ENCODE measurements around the gene SCAMP1. TPM values are rescaled to one million over a fixed set of nuclear protein-coding genes. Genes with fewer than 3 reads are reported as not detected.

SCAMP1 gene
- total RNA-seq, 1 donor, result 28.3 TPM

DNA sequence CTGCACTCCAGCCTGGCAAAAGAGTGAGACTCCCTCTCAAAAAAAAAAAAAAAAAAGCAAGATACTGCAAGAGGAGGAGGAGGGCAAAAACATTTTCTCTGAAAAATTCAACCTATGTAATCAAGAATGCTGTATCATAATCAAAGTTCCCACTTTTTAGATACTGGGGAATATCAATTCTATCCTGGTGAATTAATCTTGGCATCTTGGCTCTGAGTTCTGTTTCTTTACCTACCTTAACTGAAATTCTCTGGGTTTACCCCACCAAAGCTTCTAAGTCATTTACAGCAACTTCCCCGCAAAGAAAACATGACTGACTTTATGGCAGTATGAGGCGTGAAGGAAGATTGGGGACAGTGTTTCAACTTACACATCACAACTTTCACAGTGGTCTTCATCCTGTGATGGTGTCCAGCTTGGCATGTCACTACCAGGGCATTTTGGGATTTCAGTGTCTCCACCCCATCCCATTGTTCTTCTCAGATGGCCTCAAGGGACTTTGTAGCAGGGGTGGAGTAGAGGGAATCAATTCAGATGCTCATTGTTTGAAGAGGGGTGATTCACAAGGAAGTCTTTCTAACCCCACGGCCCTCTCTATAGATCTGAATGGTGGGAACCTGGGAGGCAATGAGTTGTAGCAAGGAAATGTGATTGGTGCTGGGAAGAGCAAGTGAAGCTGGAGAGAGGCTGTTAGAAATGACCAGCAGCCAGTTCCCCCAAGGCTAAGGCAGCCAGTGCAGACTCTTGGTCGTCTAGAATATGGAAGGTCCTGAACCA, 130.5 kb downstream of the SCAMP1 start:
- DNase-seq (ENCODE audit: low read depth in 2 of 3, low spot score in 2 of 3), result no peak

DNA sequence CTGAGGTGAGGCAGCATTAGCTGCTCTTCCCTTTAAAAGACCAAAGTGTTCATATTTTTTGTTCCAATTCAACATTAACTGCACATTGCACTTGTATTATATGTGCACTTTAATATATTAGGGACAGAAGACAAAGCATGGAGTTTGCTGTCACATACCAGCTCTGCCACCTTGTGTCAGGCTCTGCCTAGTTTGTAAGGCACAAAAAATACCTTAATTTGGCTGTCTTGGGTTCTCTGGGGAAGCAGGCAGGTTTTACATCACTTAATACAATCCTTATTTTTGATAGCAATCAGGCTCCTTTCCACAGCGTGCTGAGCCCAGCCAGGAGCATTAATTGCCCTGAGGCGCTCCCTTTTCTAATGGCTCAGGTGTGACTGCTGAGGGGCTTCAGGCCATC, 131.8 kb downstream of the SCAMP1 start:
- no peak for DNase-seq (ENCODE audit: low read depth in 2 of 3, low spot score in 2 of 3)

DNA sequence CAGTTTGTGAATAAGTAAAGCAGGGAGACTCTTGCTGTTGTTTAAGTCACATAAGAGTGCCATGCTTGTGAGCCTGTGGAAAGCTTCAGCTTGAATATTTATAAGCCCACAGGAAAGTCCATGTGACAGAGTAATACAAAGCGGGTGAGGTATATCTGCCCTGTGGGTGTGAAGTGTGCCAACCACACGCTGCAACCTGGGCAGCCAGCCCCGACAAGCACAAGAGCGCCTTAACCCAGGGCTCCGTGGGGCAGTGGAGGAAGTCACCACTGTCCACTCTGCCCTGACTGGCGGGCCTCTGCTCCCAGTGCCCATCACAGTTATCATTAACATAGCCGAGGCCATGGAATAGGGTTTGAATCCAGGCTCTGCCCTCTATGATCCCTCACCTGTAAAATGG, 132.2 kb downstream of the SCAMP1 start:
- no peak for DNase-seq (ENCODE audit: low read depth in 2 of 3, low spot score in 2 of 3)

DNA sequence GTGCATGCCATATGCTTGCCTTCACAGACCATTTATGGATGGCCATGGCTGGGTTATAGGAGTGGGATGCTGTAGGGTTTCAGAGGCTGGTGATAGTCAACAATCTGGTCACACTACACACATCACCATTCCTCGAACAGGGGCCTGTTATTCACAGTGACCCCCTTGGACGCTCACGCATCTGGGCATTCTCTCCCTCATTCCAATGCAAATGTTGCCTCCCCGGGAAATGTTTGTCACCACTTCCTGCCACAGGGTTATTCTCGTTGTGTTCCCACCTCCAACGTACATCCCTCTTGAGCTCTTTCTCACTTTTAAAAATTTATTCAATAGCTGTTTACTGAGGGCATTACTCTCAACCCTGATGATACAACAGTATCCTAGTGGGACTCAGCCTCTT, 135.4 kb downstream of the SCAMP1 start:
- DNase-seq (ENCODE audit: low read depth in 2 of 3, low spot score in 2 of 3), result no peak

DNA sequence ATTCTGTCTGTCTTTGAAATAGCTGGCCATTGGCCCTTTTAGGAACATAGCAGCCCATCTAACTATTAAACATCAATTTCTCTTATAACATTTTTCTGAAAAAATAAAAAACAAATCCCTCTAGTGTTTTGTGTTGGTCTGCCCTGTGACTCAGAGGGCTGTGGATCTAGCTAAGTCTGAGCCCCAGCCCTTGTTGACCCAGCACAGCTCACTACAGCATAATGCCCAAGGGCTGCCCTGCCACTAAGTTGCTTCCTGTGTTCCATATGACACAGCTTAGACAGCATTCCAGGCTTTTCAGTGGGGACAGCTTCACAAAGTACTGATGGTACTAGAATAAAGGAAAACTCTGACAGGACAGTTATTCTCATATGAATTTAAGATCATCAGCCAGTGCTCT, 136.0 kb downstream of the SCAMP1 start:
- DNase-seq (ENCODE audit: low read depth in 2 of 3, low spot score in 2 of 3), result no peak

DNA sequence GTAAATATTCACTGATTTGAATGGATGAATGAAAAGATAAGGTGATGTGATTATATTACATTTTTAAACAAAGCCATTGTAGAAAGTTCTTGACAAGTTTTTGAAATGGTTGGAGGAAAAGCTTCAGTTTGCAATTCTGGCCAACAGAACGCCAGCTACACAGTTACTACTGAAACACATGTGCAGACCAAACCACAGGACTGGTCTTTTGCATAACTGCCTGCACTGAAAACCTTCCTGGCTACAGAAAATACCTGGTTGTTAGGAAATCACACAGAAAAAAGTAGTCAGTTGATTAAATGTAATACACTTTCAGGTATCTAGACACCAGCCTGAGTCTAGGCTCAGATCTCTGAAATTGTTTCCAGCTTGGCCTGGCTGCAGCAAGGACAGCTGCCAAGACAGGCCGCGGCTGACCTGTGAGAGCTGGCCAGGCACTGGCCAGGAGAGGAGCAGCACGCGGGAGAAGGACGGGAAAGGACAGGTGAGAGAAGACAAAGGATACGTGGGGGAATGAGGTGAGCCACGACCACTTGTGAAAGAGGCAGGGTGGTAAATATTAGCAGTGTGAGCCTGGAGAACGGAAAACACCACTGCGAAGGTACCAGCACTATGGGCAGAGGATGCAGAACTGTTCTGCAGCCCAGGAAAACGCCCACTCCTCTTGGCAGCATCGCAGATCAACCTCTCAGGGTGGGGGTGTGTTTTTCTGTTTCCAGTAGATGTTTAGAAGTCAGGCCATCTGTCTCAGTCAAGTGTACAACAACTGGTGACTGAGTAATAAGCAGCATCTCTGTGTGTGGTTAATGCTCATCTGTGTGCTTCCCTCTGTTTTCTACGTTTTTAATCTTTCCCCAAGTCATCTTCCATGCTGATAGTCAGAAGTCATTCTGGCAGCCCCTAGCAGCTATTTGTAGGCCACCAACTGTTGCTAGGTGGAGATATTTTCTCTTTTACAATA, 137.4 kb downstream of the SCAMP1 start:
- DNase-seq (ENCODE audit: low read depth in 2 of 3, low spot score in 2 of 3), result peak in 1 of 3 donors; percentile 61

DNA sequence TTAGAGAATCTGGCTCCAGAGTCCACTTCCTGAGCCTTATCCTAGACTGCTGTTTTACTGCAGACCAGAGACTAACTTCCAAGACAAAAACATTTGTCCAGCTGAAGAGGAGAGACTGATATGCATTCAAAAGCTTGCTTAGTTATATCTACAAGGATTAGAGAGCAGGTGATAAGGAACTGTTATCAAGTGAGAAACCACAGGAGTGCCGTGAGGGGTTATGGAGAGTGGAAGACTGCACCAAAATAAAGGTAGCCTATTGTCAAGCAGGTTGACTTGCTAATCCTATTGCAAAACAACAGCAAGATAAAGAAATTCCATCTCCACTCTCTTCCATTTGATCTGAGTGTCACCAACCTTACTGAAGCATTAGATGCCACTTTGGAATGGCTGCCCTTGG, 139.1 kb downstream of the SCAMP1 start:
- DNase-seq (ENCODE audit: low read depth in 2 of 3, low spot score in 2 of 3), result no peak

DNA sequence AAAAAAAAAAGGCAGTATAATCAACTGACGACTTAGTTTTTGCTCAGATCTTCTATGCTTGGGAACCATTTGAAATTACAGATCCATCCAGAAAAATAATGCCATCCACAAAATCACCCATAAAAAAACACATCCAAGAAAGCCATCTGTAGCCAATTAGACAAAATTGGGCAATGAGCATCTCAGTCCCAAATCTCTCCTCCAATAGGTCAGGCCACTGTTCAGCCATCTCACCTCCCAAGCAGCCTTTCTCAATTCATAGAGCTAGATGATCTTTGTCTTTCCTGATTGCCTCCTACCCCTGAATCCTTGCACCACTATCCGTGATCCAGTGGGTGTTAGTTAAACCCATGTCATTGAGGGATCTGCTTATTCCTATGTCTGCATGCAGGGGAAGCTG, 139.6 kb downstream of the SCAMP1 start:
- no peak for DNase-seq (ENCODE audit: low read depth in 2 of 3, low spot score in 2 of 3)

DNA sequence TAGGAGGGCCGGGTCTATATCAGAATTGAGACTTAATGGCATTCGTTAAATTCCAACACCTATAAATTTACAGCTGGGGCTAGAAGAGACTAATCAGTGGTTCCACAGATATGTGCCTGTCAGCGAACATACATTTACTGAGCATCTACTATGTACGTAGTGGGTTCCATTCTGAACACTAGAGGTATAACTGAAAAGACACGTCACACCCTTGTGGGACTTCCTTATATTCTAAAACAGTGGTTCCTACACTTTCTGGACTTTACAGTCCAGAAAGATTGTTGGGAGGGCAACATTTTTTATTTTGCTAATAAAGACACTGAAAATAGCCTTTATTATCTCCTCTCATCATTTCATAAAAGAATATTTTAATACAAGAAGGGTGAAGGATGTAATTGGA, 140.5 kb downstream of the SCAMP1 start:
- no peak for DNase-seq (ENCODE audit: low read depth in 2 of 3, low spot score in 2 of 3)

DNA sequence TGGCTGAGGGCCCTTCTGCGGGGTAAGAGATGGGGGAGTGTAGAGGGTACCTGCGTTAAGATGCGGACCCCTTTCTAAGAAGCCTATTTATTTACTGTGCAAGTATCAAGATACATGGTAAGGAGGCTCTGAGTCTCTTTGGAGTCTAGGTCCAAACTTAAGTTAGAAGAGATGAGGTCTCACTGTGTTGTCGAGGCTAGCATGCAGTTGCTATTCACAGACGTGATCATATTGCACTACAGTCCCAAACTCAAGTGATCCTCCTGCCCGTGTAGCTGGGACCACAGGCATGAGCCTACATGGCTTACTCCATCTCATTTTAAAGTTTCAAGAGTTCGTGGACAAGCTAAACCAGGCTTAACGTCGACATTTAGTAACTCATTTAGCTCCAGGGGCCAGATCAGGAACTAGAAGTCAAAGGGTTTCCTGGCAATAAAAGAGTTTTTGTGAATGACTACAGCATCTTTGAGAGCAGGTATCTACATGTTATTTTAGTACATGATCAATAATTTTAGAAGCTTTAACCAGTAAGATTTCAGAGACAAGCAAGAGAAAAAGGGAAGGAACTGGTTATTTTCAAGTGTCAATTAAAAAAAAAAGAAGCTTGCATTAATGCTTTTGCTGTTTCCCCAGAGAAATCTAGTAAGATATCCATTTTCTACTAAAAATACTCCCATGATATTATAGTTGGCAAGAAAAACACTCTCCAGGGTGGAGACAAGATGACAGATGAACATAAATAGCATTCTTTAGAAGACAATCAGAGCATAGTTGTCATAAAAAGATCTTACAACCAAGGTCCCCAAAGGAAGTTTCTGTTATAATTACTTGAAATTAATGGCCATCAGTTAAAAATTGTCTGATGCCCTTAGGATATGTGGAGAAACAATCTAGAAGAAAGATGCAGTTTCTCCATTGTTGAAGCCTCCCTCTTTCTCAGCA, 141.3 kb downstream of the SCAMP1 start:
- no peak for DNase-seq (ENCODE audit: low read depth in 2 of 3, low spot score in 2 of 3)

DNA sequence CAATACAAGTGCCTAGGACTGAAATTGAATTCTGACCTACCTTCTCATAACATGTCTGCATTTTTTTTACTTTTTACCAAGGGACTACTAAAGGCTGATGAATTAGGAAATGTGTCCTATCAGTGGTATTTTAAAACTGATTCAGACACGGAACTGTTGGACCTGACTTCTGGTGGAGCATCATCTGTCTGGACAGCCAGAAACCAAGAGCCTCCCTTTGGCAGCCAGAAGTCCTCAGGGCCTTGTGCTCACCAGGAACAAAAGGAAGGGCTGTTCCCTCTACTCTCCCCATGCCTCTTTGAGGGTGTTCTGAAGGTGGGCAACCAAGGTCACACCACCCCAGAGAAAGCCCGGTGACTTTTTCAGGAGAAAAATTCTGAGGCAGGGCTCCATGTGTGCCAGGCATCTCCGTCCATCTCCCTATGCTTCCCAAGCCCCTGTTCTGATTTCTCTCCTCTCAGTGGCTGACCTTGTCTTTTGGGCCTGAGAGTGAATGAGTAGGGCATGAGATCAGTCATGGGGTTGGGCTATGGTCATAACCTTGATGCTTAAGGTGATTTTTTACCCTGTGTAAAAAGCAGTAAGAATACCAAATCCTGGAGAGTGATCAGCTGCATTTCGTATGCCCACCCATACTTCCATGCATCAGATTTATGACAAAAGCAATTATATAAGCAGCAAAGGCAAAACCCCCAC, 143.7 kb downstream of the SCAMP1 start:
- no peak for DNase-seq (ENCODE audit: low read depth in 2 of 3, low spot score in 2 of 3)

DNA sequence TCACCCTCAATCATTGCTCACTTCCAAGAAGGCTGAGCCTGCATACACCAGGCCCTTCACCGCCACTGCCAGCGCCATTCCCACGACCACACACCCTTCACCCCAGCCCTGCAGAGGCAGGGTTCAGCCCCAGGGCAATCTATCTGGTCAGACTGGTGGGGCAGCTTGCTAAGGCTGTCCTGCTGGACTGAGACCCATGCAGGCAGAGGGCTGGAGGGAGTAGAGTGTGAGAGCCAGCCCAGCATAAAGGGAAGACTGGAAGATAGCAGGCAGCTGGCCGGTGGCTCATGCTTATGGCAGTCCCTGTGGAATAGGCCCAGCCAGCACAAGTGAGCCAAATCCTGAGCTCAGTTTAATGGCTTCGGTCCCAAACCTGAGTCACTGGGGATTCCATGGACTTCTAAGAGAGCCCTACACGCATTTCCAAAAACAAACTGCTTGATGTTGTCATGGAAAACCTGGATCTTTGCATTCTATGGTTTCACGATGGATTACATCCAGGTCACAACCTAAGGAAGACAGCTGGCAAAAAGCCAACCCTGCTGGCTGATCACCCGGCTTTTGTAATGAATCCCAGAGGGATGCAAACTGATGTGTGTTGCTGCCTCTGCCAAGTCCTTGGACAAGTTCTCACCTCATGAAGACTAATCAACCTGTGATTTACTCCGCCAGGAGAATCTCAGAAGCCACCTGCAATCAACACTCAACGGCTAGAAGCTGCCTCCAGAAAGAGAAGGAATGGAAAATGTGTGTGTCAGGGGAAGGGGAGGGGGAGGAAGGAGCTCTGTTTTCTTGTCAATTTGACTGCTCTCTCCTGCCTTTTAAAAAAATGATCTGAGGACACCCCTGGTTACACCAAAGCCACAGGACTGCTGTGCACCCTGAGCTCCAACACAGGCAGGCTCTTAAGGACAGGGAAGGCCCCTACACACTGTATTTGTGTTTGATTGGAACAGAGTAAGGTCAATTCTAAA, 144.6 kb downstream of the SCAMP1 start:
- DNase-seq (ENCODE audit: low read depth in 2 of 3, low spot score in 2 of 3), result peak in 1 of 3 donors; percentile 38

DNA sequence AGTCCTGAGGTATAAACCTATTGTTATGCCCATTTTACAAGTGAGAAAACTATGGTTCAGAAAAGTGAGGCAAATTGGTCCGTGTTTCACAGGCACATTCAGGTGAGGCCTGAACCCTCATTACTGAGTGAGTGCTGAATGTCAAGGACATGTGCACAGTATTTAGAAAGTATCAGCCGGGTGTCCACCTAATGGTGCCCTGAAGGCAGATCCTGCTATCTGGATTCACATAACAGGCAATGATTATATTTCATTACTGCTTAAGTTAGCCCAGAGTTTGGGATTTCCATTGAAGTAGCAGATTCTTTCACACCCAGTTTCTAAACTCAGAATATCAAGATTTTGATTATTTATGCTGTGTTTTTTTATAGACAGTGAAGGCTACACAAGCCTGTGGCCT, 145.4 kb downstream of the SCAMP1 start:
- no peak for DNase-seq (ENCODE audit: low read depth in 2 of 3, low spot score in 2 of 3)

DNA sequence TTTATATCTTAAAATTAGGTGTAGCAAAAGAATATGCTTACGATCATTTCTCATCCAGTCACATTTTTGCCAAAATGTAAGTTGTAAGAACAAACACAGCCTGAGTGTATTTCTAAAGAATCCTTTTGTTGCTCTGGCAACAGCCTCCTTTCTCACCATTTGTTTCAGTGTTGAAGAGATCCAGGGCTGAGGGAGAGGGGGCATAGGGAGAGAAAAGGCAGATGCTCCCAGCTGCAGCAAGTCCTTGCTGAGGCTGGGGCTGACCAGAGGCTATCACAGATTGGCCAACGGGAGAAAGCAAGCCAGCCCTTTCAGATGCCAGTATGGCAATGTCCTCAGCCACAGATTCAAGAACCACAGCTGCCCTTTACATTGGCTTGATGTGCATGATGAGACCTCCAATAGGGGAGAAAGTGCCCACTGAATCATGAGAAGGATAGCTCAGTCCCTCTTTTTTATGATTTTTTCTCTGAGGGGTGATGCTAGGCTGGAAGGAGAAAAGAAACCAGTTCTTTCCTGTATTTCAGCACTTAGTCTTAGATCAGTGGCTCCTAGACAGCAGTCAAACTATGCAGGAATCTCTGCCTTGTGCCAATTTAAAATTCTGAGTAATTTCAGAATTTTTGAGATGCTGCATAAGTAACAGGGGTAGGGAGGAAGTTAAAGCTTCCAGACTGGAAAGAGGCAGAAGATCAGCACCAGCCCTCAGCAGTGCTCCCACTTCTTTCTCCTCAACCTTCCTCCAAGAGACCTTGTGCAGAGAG, 146.0 kb downstream of the SCAMP1 start:
- DNase-seq (ENCODE audit: low read depth in 2 of 3, low spot score in 2 of 3), result no peak

DNA sequence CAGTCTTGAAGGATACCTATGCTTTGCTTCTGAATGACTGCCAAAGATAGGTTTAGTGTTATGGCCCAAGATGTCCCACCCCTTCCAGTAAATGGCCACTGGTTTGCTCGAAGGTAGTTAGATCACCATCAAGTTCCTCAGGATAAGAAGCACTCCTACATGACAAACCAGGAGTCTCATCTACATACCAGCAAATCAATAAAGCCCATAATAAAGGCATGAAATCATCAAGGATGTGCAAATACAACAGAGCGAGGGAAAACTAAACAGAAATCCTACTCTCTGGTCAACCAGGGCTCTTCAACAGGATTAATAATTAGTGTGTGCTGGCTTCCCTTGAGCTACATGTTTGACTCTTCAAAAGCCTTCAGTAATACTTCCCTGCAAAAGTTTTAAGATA, 147.1 kb downstream of the SCAMP1 start:
- DNase-seq (ENCODE audit: low read depth in 2 of 3, low spot score in 2 of 3), result no peak

DNA sequence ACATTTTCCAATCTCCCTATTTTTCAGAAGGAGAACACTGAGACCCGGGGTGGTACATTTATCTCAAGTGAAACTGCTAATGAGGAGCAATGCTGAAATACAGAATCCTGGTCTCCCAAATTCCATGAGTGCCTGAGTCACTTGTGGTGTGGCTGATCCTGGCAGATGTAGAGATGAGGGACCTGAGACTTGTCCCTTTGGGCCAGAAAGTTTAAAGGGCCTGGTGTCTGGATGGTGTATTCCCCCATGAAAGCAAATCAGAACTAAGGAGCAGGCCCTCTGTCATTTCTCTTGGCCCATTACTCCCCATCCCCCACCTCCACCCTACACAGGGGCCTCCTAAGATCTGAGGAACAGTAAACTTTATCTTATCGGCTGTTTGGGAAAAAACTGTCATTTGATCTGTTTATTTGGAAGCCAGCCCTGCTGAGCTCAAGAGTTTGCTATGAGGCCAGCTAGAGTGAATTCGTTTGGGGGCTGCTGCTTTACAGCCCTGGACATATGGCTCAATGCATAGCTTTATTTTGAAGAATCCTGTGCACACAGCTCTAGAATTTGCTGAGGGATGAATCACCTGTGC, 147.9 kb downstream of the SCAMP1 start:
- DNase-seq (ENCODE audit: low read depth in 2 of 3, low spot score in 2 of 3), result no peak

DNA sequence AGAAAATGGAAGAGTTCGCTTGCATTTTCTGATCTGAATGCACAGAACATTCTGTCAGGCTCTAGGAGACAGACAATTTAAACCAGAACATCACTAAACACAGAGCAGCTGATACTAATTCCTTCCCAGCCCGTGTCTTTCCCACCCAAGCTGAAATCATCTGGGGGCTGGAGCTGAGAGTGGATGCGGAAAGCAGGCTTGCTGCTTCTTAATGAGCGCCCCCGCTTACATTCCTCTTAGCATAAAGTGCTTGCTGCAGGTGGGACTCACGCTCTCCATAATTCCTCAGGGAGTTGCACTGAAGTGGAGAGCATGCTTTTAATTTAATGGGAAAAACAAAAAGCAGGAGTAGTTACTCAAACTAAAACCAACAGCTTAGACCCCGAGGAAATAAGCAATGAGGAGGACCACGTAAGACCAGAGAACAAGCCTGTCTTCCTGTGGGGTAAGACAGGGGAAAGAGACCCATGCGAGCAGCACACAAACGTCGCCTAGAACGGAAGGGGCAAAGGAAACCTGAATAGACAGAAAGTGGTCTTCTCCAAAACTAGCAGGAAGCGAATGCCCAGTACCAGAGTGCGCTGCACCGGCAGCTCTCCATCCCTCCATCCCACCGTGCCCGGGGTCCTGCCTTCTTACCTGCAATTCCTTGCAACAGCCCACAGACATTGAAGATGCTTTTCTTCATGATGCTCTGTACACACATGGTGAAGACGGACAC, 148.9 kb downstream of the SCAMP1 start:
- no peak for DNase-seq (ENCODE audit: low read depth in 2 of 3, low spot score in 2 of 3)

All from hematopoietic multipotent progenitor cell (in vitro differentiated cells).